Measurements from ENCODE around the gene MRGPRF. TPM values are rescaled to one million over a fixed set of nuclear protein-coding genes. Genes with fewer than 3 reads are reported as not detected.
A peak's percentile ranks its signal among the peaks of the same experiment; 100 is the strongest.

MRGPRF gene
- total and polyA plus RNA-seq, 7 donors: 1.7 to 3.8 (median 2.7) TPM

DNA sequence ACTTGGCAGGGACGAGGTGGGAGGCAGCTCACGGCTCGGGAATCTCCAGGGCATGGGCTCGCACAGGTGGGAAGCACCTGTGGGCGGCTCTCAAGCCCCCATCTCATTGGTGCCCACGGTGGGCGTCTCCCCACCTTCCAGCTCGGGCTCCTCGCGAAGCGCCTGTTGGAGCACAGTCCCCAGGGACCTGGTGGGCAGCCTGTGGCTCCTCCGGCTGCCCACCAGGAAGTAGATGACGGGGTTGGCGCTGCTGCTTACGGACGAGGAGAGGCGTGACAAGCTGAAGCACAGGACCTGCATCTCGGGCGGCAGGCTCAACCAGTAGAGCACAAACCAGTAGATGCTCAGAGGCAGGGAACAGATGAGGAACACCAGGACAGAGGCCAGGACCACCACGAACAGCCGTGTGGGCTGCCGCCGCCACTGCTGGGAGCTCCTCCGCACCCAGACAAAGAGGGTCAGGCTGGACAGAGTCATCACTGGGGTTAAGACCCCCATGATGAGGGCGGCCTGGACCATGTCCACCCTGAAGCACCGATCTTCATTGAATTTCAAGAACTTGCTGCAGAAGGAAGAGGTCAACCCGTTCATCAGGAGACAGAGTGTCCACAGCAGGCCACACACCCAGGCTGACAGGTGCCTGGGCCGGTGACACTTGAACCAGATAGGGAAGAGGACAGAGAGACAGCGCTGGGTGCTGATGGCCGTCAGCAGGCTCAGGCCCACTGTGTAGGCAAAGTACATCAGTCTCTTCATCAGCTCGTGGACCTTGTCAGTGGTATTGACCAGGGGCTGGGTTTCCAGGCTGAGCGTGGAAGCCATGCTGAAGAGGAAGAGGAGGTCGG, 32.9 kb downstream of the MRGPRF start:
- Histone ChIP-seq H3K27me3 (ENCODE audit: insufficient read depth in 3 of 3, low read length in 2 of 3) (peaks cover 0 to 14% (median 2%) of the 10 kb centered on the region in 3 donors), H3K27ac (no peak overlapping the region), H3K4me3 (no peak overlapping the region), H3K9me3 (peaks cover 9% of the 10 kb centered on the region), H3K36me3 (ENCODE audit: insufficient read depth in 1 of 2, low read depth in 1 of 2) (no peaks in the 10 kb centered on the region), H3K4me1 (no peaks in the 10 kb centered on the region)
- intact Hi-C loops (cut with DNase I): no loop called here
- DNase-seq (peak in 1 of 2 donors; percentile 46), ATAC-seq (no peak)
- WGBS, 3 donors: 75 to 77% (median 76%) methylated on average over 33 of the region's 33 CpGs
- TF ChIP-seq, protein P1, sequence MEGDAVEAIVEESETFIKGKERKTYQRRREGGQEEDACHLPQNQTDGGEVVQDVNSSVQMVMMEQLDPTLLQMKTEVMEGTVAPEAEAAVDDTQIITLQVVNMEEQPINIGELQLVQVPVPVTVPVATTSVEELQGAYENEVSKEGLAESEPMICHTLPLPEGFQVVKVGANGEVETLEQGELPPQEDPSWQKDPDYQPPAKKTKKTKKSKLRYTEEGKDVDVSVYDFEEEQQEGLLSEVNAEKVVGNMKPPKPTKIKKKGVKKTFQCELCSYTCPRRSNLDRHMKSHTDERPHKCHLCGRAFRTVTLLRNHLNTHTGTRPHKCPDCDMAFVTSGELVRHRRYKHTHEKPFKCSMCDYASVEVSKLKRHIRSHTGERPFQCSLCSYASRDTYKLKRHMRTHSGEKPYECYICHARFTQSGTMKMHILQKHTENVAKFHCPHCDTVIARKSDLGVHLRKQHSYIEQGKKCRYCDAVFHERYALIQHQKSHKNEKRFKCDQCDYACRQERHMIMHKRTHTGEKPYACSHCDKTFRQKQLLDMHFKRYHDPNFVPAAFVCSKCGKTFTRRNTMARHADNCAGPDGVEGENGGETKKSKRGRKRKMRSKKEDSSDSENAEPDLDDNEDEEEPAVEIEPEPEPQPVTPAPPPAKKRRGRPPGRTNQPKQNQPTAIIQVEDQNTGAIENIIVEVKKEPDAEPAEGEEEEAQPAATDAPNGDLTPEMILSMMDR (IDR thresholded peaks at IDR 0.05): no peak

DNA sequence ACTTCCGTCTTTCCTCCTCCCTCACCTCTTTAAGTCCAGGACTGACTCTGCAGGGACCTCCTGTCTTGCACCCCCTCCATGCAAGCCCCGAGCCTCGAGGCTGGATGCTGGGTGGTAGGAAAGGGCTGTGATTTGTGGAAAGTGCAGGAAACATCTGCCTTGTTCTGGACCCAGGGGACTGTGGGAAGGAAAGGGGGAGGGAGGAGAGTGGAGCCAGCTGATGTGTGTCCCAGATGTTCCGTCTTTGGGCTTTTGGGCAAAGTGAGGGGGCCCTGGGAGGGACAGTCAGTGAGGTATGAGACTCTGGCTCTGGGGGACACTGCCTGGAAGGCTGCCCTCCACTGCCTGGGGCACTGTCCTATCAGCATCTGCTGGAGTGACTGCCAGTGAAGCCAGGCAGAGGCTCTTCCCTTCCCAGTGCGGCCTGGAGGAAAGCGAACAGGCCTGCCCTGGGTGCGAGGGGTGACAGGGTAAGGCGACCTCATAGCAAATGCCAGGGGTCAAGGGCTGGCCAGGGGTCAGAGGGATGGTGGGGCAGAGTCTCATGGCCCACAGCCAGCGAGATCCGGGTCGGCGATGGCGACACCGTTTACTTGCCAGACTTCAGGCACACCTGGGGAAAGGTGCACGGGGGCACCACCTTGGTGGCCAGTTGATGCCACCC, 34.0 kb downstream of the MRGPRF start:
- peaks cover 0 to 14% (median 2%) of the 10 kb centered on the region in 3 donors for H3K27me3 ChIP-seq (ENCODE audit: insufficient read depth in 3 of 3, low read length in 2 of 3)
- ATAC-seq (peak in 1 of 4 donors; percentile 30), DNase-seq (peak in 1 of 2 donors; percentile 52)
- no peaks in the 10 kb centered on the region for H3K4me1 ChIP-seq
- peaks cover 9% of the 10 kb centered on the region for H3K9me3 ChIP-seq
- H3K27ac ChIP-seq: no peak overlapping the region
- TF ChIP-seq, protein P1 (IDR thresholded peaks at IDR 0.05): no peak
- no peaks in the 10 kb centered on the region for H3K36me3 ChIP-seq (ENCODE audit: insufficient read depth in 1 of 2, low read depth in 1 of 2)
- no peak overlapping the region for H3K4me3 ChIP-seq
- intact Hi-C loops (cut with DNase I): no loop called here
- WGBS, 3 donors: 37 to 43% (median 40%) methylated on average over 14 to 15 of the region's 15 CpGs

DNA sequence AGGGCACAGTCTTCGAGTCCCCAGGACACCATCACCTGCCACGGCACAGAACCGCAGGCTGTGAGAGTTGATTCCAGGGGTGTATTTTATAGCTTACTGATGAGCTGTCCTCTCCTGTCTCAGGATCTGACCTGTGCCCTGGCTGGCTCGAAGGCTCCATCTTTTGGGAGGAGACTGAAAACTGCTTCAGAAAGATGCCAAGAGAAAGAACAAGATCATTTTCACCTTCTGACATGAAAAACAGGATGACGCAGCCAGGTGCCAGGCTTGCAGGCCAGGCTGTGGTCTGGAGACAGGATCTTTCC, 34.5 kb downstream of the MRGPRF start:
- intact Hi-C loops (cut with DNase I): no loop called here
- peaks cover 0 to 14% (median 2%) of the 10 kb centered on the region in 3 donors for H3K27me3 ChIP-seq (ENCODE audit: insufficient read depth in 3 of 3, low read length in 2 of 3)
- ATAC-seq (no peak), DNase-seq (no peak)
- no peak overlapping the region for H3K27ac ChIP-seq
- H3K36me3 ChIP-seq (ENCODE audit: insufficient read depth in 1 of 2, low read depth in 1 of 2): no peaks in the 10 kb centered on the region
- H3K4me1 ChIP-seq: no peaks in the 10 kb centered on the region
- TF ChIP-seq, protein P1 (IDR thresholded peaks at IDR 0.05): no peak
- H3K9me3 ChIP-seq: peaks cover 9% of the 10 kb centered on the region
- H3K4me3 ChIP-seq: no peak overlapping the region
- 42 to 56% (median 55%) methylated on average over 5 of the region's 5 CpGs for WGBS, 3 donors

DNA sequence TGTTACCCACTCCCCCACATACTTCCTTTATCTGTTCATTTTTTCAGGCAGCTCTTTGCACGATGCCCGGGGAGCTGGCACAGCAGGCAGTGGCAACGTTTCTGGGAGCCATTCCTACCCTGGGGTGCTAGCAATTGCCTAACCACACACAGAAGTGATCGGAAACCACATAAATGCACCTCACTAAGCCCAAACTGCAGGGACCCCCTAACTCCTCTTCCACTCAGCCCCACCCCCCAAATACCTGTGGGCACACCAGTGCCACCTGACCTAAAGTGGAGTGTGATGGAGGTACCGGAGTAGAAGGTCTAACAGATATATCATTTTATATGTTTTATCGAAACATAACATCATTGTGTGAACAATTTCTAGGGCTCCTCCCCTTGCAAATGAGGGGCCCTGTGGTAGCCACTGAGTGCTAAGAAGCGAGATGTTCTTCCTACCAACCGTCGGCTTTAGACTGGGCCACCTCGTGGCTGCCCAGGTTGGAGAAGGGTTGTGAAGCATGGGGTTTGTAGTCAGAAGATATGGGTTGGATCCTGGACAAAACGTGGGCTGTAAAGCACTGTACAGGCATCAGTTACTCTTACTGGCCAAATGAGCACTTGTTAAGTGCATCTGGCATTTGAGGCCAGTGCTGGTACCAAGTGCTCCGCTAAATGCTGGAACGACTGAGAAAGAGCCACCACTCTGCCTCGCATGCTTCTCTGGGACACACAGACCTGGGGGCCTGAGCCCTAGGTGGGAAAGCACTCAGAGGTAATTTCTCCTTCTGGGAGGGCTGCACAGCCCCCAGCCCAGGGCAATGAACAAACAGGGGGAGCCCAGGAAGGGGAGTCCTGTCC, 35.0 kb downstream of the MRGPRF start:
- Histone ChIP-seq H3K27ac (no peak overlapping the region), H3K4me3 (no peak overlapping the region), H3K36me3 (ENCODE audit: insufficient read depth in 1 of 2, low read depth in 1 of 2) (no peaks in the 10 kb centered on the region), H3K9me3 (peaks cover 9% of the 10 kb centered on the region), H3K27me3 (ENCODE audit: insufficient read depth in 3 of 3, low read length in 2 of 3) (peaks cover 0 to 14% (median 2%) of the 10 kb centered on the region in 3 donors), H3K4me1 (no peaks in the 10 kb centered on the region)
- intact Hi-C loops (cut with DNase I): loop anchor here in 1 of 2 donors (2.0 kb wide), 1 partner anchor 21 kb away; no protein-coding TSS in a partner anchor
- TF ChIP-seq, protein P1 (IDR thresholded peaks at IDR 0.05): no peak
- 48 to 64% (median 56%) methylated on average over 14 of the region's 14 CpGs for WGBS, 3 donors
- DNase-seq (peak in 1 of 2 donors; percentile 19), ATAC-seq (no peak)

All from psoas muscle (tissue), 8 donors.